ENCODE results near the gene LIMS3.
"Not testable (repeated sequence)": the region's sequence is repeated elsewhere in the genome, so short reads cannot be mapped to it uniquely, and the experiment has no call there.

LIMS3 gene

GRCh38 chr2:109898462-109899336 is at the start of gene LIMS3:
LIMS3 (plus strand) TSS chr2:109898688; CDS start chr2:109898729, 41 bp downstream.
- not testable (repeated sequence) for DNase-seq (ENCODE audit: low read depth in 2 of 3, low spot score in 1 of 3)

GRCh38 chr2:109871129-109871751 is 27.2 kb upstream of the LIMS3 start:
- DNase-seq (ENCODE audit: low read depth in 2 of 3, low spot score in 1 of 3): not testable (repeated sequence)

GRCh38 chr2:109876625-109877024 is 21.9 kb upstream of the LIMS3 start:
- not testable (repeated sequence) for DNase-seq (ENCODE audit: low read depth in 2 of 3, low spot score in 1 of 3)

GRCh38 chr2:109882112-109882511 is 16.4 kb upstream of the LIMS3 start:
- DNase-seq (ENCODE audit: low read depth in 2 of 3, low spot score in 1 of 3): not testable (repeated sequence)

- not testable (repeated sequence) for DNase-seq (ENCODE audit: low read depth in 2 of 3, low spot score in 1 of 3)
Measured at GRCh38 chr2:109888414-109888813, 10.1 kb upstream of the LIMS3 start.

- DNase-seq (ENCODE audit: low read depth in 2 of 3, low spot score in 1 of 3): not testable (repeated sequence)
Measured at GRCh38 chr2:109889909-109890308, 8.6 kb upstream of the LIMS3 start.

GRCh38 chr2:109891024-109891423 is 7.5 kb upstream of the LIMS3 start:
- DNase-seq (ENCODE audit: low read depth in 2 of 3, low spot score in 1 of 3): not testable (repeated sequence)

GRCh38 chr2:109893736-109894135 is 4.8 kb upstream of the LIMS3 start:
- not testable (repeated sequence) for DNase-seq (ENCODE audit: low read depth in 2 of 3, low spot score in 1 of 3)

- DNase-seq (ENCODE audit: low read depth in 2 of 3, low spot score in 1 of 3): not testable (repeated sequence)
Measured at GRCh38 chr2:109894141-109894540, 4.3 kb upstream of the LIMS3 start.

GRCh38 chr2:109895090-109895869 is 3.2 kb upstream of the LIMS3 start:
- DNase-seq (ENCODE audit: low read depth in 2 of 3, low spot score in 1 of 3): not testable (repeated sequence)

GRCh38 chr2:109896212-109896611 is 2.3 kb upstream of the LIMS3 start:
- DNase-seq (ENCODE audit: low read depth in 2 of 3, low spot score in 1 of 3): not testable (repeated sequence)

- not testable (repeated sequence) for DNase-seq (ENCODE audit: low read depth in 2 of 3, low spot score in 1 of 3)
Measured at GRCh38 chr2:109897769-109898461, 573 bp upstream of the LIMS3 start.

- not testable (repeated sequence) for DNase-seq (ENCODE audit: low read depth in 2 of 3, low spot score in 1 of 3)
Measured at GRCh38 chr2:109905796-109906195, 7.3 kb downstream of the LIMS3 start.

- DNase-seq (ENCODE audit: low read depth in 2 of 3, low spot score in 1 of 3): not testable (repeated sequence)
Measured at GRCh38 chr2:109908626-109909025, 10.1 kb downstream of the LIMS3 start.

GRCh38 chr2:109910789-109911188 is 12.3 kb downstream of the LIMS3 start:
- DNase-seq (ENCODE audit: low read depth in 2 of 3, low spot score in 1 of 3): not testable (repeated sequence)

GRCh38 chr2:109913911-109914310 is 15.4 kb downstream of the LIMS3 start:
- not testable (repeated sequence) for DNase-seq (ENCODE audit: low read depth in 2 of 3, low spot score in 1 of 3)

- DNase-seq (ENCODE audit: low read depth in 2 of 3, low spot score in 1 of 3): not testable (repeated sequence)
Measured at GRCh38 chr2:109914552-109914951, 16.1 kb downstream of the LIMS3 start.

- not testable (repeated sequence) for DNase-seq (ENCODE audit: low read depth in 2 of 3, low spot score in 1 of 3)
Measured at GRCh38 chr2:109915830-109916229, 17.3 kb downstream of the LIMS3 start.

- DNase-seq (ENCODE audit: low read depth in 2 of 3, low spot score in 1 of 3): not testable (repeated sequence)
Measured at GRCh38 chr2:109920162-109920561, 21.7 kb downstream of the LIMS3 start.

GRCh38 chr2:109921543-109922384 is 23.3 kb downstream of the LIMS3 start:
- not testable (repeated sequence) for DNase-seq (ENCODE audit: low read depth in 2 of 3, low spot score in 1 of 3)

Measured in stimulated activated CD4-positive, alpha-beta T cell treated with anti-CD3 and anti-CD28 coated beads, Interleukin-12 subunit alpha, Interleukin-12 subunit beta, amount 100 ng/mL, for 48 hours (primary cell).